ENCODE results near the gene TLX1. TPM values are rescaled to one million over a fixed set of nuclear protein-coding genes. Genes with fewer than 3 reads are reported as not detected.

The TLX1 gene
- total RNA-seq, 1 donor = not detected

- Histone ChIP-seq H4K20me1 (ENCODE audit: insufficient read depth, low read length) (no peaks in the 10 kb centered on the region), H3K79me2 (ENCODE audit: insufficient read depth, low read length) (no peaks in the 10 kb centered on the region), H3K4me3 (ENCODE audit: insufficient read depth, low read length) (no peak overlapping the region), H3K4me2 (ENCODE audit: insufficient read depth, low read length) (no peak overlapping the region), H3K27ac (ENCODE audit: low read depth, low read length) (no peak overlapping the region), H3K36me3 (ENCODE audit: insufficient read depth, low read length) (no peaks in the 10 kb centered on the region), H2AFZ (ENCODE audit: low read length) (no peak overlapping the region), H3K4me1 (ENCODE audit: insufficient read depth, low read length) (no peaks in the 10 kb centered on the region), H3K9me3 (ENCODE audit: low read depth, low read length) (no peaks in the 10 kb centered on the region), H3K27me3 (ENCODE audit: insufficient read depth, low read length) (peaks cover 43% of the 10 kb centered on the region)
- DNase-seq (ENCODE audit: insufficient read length, low spot score, missing footprints) = no peak
- TF ChIP-seq CTCF (IDR thresholded peaks at IDR 0.05; ENCODE audit: extremely low read depth, low read depth, low read length) = no peak
Observed at GRCh38 chr10:101111547-101111946, 19.6 kb upstream of the TLX1 start.

GRCh38 chr10:101112799-101113594 is 18.1 kb upstream of the TLX1 start:
- no peaks in the 10 kb centered on the region for H3K79me2 ChIP-seq (ENCODE audit: insufficient read depth, low read length)
- H3K27me3 ChIP-seq (ENCODE audit: insufficient read depth, low read length) = peaks cover 47% of the 10 kb centered on the region
- H4K20me1 ChIP-seq (ENCODE audit: insufficient read depth, low read length) = no peaks in the 10 kb centered on the region
- TF ChIP-seq CTCF (IDR thresholded peaks at IDR 0.05; ENCODE audit: extremely low read depth, low read depth, low read length) = no peak
- H3K4me2 ChIP-seq (ENCODE audit: insufficient read depth, low read length) = no peak overlapping the region
- H3K27ac ChIP-seq (ENCODE audit: low read depth, low read length) = no peak overlapping the region
- H3K4me3 ChIP-seq (ENCODE audit: insufficient read depth, low read length) = no peak overlapping the region
- no peak overlapping the region for H2AFZ ChIP-seq (ENCODE audit: low read length)
- H3K9me3 ChIP-seq (ENCODE audit: low read depth, low read length) = no peaks in the 10 kb centered on the region
- no peaks in the 10 kb centered on the region for H3K4me1 ChIP-seq (ENCODE audit: insufficient read depth, low read length)
- H3K36me3 ChIP-seq (ENCODE audit: insufficient read depth, low read length) = no peaks in the 10 kb centered on the region
- DNase-seq (ENCODE audit: insufficient read length, low spot score, missing footprints) = no peak

GRCh38 chr10:101113890-101114403 is 17.2 kb upstream of the TLX1 start:
- Histone ChIP-seq H3K79me2 (ENCODE audit: insufficient read depth, low read length) (no peaks in the 10 kb centered on the region), H3K4me3 (ENCODE audit: insufficient read depth, low read length) (no peak overlapping the region), H4K20me1 (ENCODE audit: insufficient read depth, low read length) (no peaks in the 10 kb centered on the region), H3K9me3 (ENCODE audit: low read depth, low read length) (no peaks in the 10 kb centered on the region), H3K27ac (ENCODE audit: low read depth, low read length) (no peak overlapping the region), H3K4me1 (ENCODE audit: insufficient read depth, low read length) (no peaks in the 10 kb centered on the region), H3K4me2 (ENCODE audit: insufficient read depth, low read length) (no peak overlapping the region), H2AFZ (ENCODE audit: low read length) (no peak overlapping the region), H3K36me3 (ENCODE audit: insufficient read depth, low read length) (no peaks in the 10 kb centered on the region), H3K27me3 (ENCODE audit: insufficient read depth, low read length) (peaks cover 55% of the 10 kb centered on the region)
- DNase-seq (ENCODE audit: insufficient read length, low spot score, missing footprints) = no peak
- TF ChIP-seq CTCF (IDR thresholded peaks at IDR 0.05; ENCODE audit: extremely low read depth, low read depth, low read length) = no peak

- Histone ChIP-seq H3K36me3 (ENCODE audit: insufficient read depth, low read length) (no peaks in the 10 kb centered on the region), H3K9me3 (ENCODE audit: low read depth, low read length) (no peaks in the 10 kb centered on the region), H3K4me1 (ENCODE audit: insufficient read depth, low read length) (no peaks in the 10 kb centered on the region), H4K20me1 (ENCODE audit: insufficient read depth, low read length) (no peaks in the 10 kb centered on the region), H3K4me3 (ENCODE audit: insufficient read depth, low read length) (no peak overlapping the region), H3K27me3 (ENCODE audit: insufficient read depth, low read length) (peaks cover 62% of the 10 kb centered on the region), H3K4me2 (ENCODE audit: insufficient read depth, low read length) (no peak overlapping the region), H3K79me2 (ENCODE audit: insufficient read depth, low read length) (no peaks in the 10 kb centered on the region), H2AFZ (ENCODE audit: low read length) (no peak overlapping the region), H3K27ac (ENCODE audit: low read depth, low read length) (no peak overlapping the region)
- DNase-seq (ENCODE audit: insufficient read length, low spot score, missing footprints) = peak; percentile 25
- TF ChIP-seq CTCF (IDR thresholded peaks at IDR 0.05; ENCODE audit: extremely low read depth, low read depth, low read length) = no peak
Observed at GRCh38 chr10:101114646-101115045, 16.5 kb upstream of the TLX1 start.
